Measurements from ENCODE around the gene PDE3B. TPM values are rescaled to one million over a fixed set of nuclear protein-coding genes. Genes with fewer than 3 reads are reported as not detected.

The PDE3B gene
- total and polyA plus RNA-seq, 9 of the 15 experiments (the other 6 are each of a cell fraction or from before 2014, with no cell fraction given): 2.3 to 22.5 (median 12.2) TPM

DNA sequence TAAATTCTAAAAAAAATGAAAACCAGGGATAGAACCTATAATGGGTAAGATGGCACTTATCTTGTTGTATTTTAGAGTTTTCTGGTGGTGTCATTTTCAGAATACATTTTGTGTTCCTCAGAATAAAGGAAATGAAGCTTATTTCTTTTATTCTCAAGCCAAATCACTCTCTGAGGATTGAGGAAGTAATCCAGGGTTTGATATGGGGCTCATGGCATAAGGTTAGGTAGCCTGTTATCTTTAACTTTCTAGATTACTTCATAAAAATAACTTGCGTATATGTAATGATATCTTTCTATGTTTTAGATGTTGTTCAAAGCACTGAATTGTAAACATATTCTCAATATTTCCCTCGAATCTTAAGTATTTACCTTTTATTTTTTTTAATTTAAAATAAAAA, 33.5 kb downstream of the PDE3B start (continued):
- TF ChIP-seq PML (IDR thresholded peaks at IDR 0.05; ENCODE audit: low read length): no peak
- no peak for TF ChIP-seq ZNF121 (CRISPR knock-in tag; conservative IDR thresholded peaks at IDR 0.05)
- no peak for TF ChIP-seq FOXP4 (CRISPR knock-in tag; IDR thresholded peaks at IDR 0.05; ENCODE audit: borderline replicate concordance)
- no peak for TF ChIP-seq KHSRP (IDR thresholded peaks at IDR 0.05)
- TF ChIP-seq MXD1 (CRISPR knock-in tag; IDR thresholded peaks at IDR 0.05; ENCODE audit: borderline replicate concordance, poor library complexity, severe bottlenecking): no peak

DNA sequence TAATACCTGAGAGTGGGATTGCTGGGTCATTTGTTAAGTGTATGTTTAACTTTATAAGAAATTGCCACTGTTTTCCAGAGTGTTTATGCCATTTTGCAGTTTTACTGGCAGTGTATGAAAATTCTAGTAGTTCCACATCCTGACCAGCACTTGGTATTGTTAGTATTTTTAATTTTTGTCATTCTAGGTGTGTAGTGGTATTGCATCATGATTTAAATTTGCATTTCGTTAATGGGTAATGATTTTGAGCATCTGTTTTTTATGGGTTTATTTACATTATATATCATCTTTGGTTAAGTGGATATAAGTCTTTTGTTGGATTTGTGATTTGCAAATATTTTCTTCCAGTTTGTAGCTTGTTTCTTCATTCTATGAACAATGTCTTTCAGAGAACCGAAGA, 34.7 kb downstream of the PDE3B start:
- ChIA-PET POLR2A (no interaction called here), CTCF (ENCODE audit: low intra/inter-chr PET ratio) (no interaction called here)
- peaks cover 45% of the 10 kb centered on the region for H3K79me2 ChIP-seq (ENCODE audit: control insufficient read depth, insufficient read depth, low read length)
- peaks cover 9% of the 10 kb centered on the region; the same call in 1 of the 3 replicates for H3K36me3 ChIP-seq (ENCODE audit: control insufficient read depth, insufficient read depth, low read length)
- H2AFZ ChIP-seq (ENCODE audit: low read depth, low read length): no peak overlapping the region
- ATAC-seq (no peak), DNase-seq (ENCODE audit: extremely low read depth in 1 of 4, low spot score in 3 of 4) (no peak), FAIRE-seq (no peak)
- BruUV-seq (replicated peaks): no TSS peak
- no peaks in the 10 kb centered on the region for H4K20me1 ChIP-seq (replicated peaks; ENCODE audit: control insufficient read depth, insufficient read depth, low read length)
- no peak overlapping the region for H3K4me3 ChIP-seq
- no peaks in the 10 kb centered on the region; a peak in 1 of 5 replicates for H3K4me1 ChIP-seq (replicated peaks in 1 of 2; ENCODE audit: control insufficient read depth in 2 of 2, insufficient read depth in 2 of 2, low read length in 2 of 2)
- H3K27ac ChIP-seq (ENCODE audit: extremely low read depth, low read depth, low read length): no peak overlapping the region
- in situ Hi-C loops (cut with MboI): no loop called here
- H3K27me3 ChIP-seq (ENCODE audit: control insufficient read depth in 2 of 2, insufficient read depth in 2 of 2, low read length in 2 of 2): no peaks in the 10 kb centered on the region
- no peak overlapping the region for H3K9ac ChIP-seq (ENCODE audit: insufficient read depth in 1 of 2, low read depth in 2 of 2, low read length in 2 of 2)
- H3K9me1 ChIP-seq (ENCODE audit: control insufficient read depth, insufficient read depth, low read length): no peaks in the 10 kb centered on the region
- H3K4me2 ChIP-seq (ENCODE audit: insufficient read depth, low read length): no peak overlapping the region
- H3K9me3 ChIP-seq (replicated peaks; ENCODE audit: control insufficient read depth, insufficient read depth, low read depth, low read length): no peaks in the 10 kb centered on the region
- TF ChIP-seq KAT8 (IDR thresholded peaks at IDR 0.05; ENCODE audit: low read depth) (no peak), FOXA3 (CRISPR knock-in tag; conservative IDR thresholded peaks at IDR 0.05 in 1 of 2, IDR thresholded peaks at IDR 0.05 in 1 of 2) (no peak), CEBPB (tag; IDR thresholded peaks at IDR 0.05) (peak; percentile 59), CEBPG (CRISPR knock-in tag; IDR thresholded peaks at IDR 0.05) (no peak; the same call in 1 of the 2 replicates), CEBPG (tag; conservative IDR thresholded peaks at IDR 0.05 in 1 of 2, IDR thresholded peaks at IDR 0.05 in 1 of 2) (peak in 1 of 2 experiments; percentile 73; a peak in 2 of 4 replicates)
- TF ChIP-seq, protein P1, sequence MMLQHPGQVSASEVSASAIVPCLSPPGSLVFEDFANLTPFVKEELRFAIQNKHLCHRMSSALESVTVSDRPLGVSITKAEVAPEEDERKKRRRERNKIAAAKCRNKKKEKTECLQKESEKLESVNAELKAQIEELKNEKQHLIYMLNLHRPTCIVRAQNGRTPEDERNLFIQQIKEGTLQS (IDR thresholded peaks at IDR 0.05): peak; percentile 76
- TF ChIP-seq, protein P1 (CRISPR knock-in tag; conservative IDR thresholded peaks at IDR 0.05): no peak
- intact Hi-C loops (cut with micrococcal nuclease): no loop called here
- 54% methylated on average over 2 of the region's 2 CpGs for WGBS (ENCODE audit: insufficient coverage, low coverage, missing lambda C conversion rate)

Data from K562 (cell line).